Right forelimb (tissue), 1 donor: ENCODE results near the gene TP53.
A peak's percentile ranks its signal among the peaks of the same experiment; 100 is the strongest.

Experiments used
- DNase-seq: peaks from one replicate; pipeline ENCODE4 v3.0.0-alpha.2; 2018

The TP53 gene

GRCh38 chr17:7706631-7707354 is 19.5 kb upstream of the TP53 start:
- no peak for DNase-seq

- DNase-seq: no peak
These were observed 18.3 kb upstream of the TP53 start for GRCh38 chr17:7705269-7706255.

DNA sequence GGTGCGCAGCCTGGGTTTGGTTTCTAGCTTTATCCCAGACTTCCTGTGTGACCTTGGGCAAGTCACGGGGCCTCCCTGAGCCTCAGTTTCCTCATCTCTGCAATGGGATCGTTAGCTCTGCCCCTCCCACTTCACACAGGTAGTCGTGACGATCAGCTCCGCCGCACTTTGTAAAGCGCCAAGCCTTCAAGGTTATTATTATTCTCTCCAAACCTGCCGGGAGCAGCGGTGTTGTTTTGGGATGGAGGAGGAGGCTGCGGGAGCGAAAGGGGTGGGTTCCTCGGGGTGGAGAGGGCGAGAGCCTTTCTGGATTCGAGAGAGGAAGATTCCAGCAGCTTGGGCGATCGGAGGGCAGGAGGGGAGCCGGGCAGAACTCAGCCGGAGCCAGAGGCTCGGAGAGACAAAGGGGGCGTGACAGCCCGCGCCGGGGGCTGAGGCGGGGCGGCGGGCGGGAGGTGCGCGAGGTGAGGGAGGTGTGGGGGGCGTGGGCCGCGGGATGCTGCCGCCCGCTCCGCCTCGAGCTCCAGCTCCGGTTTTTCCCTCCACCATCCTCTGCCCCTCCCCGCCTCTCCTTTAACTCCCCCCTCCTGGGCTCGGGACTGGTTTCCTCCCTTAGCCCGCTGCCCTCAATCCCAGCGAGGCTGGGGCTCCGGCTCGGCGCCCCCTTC is 17.4 kb upstream of the TP53 start, which contains the start of gene EFNB3:
TSS of gene EFNB3 (plus strand) at position 602 of the 668 bp plus-strand sequence. CDS start 397 bp downstream, outside the sequence.
- peak; percentile 71 for DNase-seq

- DNase-seq: no peak
These were observed 16.5 kb upstream of the TP53 start for GRCh38 chr17:7703584-7704479.

DNA sequence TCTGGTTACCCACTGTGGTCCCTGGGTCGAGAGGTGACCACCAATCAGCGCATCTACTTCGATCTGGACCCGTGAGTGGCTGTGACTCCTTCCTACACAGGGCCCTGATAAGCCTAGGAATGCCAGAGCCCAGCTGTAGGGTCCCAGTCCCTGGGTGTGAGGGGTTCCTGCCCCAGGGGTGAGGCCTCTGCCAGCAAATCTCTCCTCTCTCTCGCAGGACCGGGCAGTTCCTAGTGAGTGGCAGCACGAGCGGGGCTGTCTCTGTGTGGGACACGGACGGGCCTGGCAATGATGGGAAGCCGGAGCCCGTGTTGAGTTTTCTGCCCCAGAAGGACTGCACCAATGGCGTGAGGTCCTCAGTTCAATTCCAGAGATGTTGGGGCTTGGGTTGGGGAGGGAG is 15.5 kb upstream of the TP53 start:
- DNase-seq: no peak

GRCh38 chr17:7701681-7702080 is 14.4 kb upstream of the TP53 start:
- no peak for DNase-seq

DNA sequence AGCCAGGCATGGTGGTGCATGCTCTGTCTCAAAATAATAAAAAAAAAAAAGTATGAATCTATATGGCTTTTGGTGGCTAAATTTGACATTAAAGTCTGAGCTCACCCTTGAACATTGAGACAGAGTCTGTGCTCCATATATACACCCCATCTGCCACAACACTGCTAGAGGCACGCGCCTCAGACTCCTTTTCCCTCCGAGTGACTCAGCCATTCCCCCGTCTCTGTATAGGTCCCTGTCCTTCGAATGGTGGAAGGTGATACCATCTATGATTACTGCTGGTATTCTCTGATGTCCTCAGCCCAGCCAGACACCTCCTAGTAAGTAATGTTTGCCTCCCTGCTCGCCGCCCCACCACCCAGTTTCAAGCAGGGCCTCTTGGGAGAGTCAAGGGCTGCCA is 13.2 kb upstream of the TP53 start:
- DNase-seq: no peak

- no peak for DNase-seq
These were observed 10.7 kb upstream of the TP53 start for GRCh38 chr17:7697828-7698588.

DNA sequence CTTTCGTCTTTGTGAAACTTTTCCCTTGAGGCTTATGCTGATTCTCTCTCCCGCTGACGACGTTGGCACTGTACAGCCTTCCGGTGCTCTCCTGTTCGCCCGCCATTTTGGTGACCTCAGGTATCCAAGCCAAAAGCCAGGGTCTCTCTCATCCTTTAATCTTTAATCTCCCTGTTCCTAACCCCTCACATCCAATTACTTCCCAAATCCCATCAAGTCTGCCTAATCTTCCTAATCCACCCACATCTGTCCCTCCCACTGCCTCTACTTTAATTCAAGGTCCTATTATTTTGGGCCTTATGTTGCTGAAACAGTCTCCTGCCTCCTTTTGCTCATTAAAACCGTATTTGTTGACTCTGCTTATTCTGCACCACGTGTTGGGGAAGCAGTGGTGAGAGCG is 8.3 kb upstream of the TP53 start:
- DNase-seq: no peak

GRCh38 chr17:7688808-7689316 is 1.6 kb upstream of the TP53 start:
- no peak for DNase-seq

GRCh38 chr17:7687908-7688807 is 868 bp upstream of the TP53 start, which contains the start of gene WRAP53:
TSS of gene WRAP53 (plus strand) at chr17:7688477. CDS start at chr17:7688649, 172 bp downstream.
- peak; percentile 98 for DNase-seq

DNA sequence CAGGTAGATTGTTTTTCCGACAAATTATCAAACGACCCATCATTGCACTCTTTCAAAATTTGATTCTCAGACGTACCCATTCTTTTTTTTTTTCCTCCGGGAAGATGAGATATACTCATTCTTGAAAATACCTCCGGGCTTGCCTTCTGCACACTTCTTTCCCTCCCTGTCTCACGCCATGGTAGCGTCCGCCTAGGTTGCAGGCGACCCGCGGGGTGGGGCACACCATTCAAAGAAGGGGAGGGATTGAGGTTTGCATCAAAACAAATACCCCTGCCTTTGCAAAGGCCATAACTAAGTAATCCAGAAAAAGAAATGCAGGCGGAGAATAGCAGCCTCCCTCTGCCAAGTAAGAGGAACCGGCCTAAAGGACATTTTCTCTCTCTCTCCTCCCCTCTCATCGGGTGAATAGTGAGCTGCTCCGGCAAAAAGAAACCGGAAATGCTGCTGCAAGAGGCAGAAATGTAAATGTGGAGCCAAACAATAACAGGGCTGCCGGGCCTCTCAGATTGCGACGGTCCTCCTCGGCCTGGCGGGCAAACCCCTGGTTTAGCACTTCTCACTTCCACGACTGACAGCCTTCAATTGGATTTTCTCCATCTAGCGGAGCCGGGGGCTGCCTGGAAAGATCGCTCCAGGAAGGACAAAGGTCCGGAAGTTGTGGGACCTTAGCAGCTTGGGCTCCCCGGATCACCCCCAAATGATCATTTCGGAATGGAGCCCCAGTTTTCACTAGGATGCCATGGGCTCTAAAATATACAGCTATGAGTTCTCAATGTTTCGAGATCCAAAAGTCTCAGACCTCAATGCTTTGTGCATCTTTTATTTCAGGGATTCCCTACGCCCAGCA is 843 bp downstream of the TP53 start:
- peak; percentile 91 for DNase-seq

DNA sequence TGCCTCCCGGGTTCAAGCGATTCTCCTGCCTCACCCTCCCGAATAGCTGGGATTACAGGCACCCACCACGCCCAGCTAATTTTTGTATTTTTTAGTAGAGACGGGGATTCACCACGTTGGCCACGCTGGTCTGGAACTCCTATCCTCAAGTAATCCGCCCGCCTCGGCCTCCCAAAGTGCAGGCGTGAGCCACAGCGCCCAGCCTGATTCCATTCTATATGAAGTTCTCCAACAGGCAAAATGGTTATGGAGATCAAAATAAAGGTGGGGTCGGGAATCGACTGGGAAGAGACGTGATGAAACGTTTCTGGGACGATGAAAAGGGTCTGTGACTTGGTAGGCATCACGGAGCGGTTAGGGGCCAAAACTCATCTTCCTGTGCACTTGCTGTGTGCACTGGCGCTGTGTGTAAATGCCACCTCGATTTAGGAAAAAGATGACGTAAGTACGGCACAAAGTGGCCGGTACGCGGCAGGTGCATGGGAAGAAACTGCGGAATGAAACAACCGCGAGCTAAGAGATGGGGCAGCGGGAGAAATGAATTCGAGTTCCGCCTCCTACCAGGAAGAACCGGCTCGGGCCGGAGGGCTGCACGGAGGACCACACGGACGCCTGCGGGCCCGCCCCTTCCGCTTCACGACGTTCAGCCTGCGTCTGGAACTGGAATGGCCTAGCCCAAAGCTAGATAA is 1.6 kb downstream of the TP53 start:
- peak; percentile 94 for DNase-seq

- no peak for DNase-seq
These were observed 2.3 kb downstream of the TP53 start for GRCh38 chr17:7684851-7685532.

GRCh38 chr17:7677388-7678067 is 9.8 kb downstream of the TP53 start:
- no peak for DNase-seq

GRCh38 chr17:7676533-7676932 is 10.8 kb downstream of the TP53 start:
- no peak for DNase-seq

GRCh38 chr17:7674934-7675333 is 12.4 kb downstream of the TP53 start:
- no peak for DNase-seq
